NCI-H2196 treated with DMSO at 0.1 percent for 48 hours (cell line): ENCODE data around the gene MANEAL.
"Not testable (repeated sequence)": the region's sequence is repeated elsewhere in the genome, so short reads cannot be mapped to it uniquely, and the experiment has no call there.

Experiments
- DNase-seq: peaks from one replicate; lab custom pipeline; 2025; ENCODE audit not compliant: unreplicated experiment; lab: John Stamatoyannopoulos, UW

MANEAL gene

GRCh38 chr1:37793773-37794371 is at the start of gene MANEAL:
MANEAL (plus strand) TSS chr1:37793847; CDS start chr1:37794183, 336 bp downstream.
- DNase-seq, result peak; percentile 32

- DNase-seq, result no peak
Observed at GRCh38 chr1:37746806-37747205, 46.8 kb upstream of the MANEAL start.

GRCh38 chr1:37748565-37748964 is 45.1 kb upstream of the MANEAL start:
- no peak for DNase-seq

GRCh38 chr1:37752213-37752582 is 41.4 kb upstream of the MANEAL start:
- DNase-seq, result no peak

GRCh38 chr1:37752583-37753471 is 40.8 kb upstream of the MANEAL start:
- no peak for DNase-seq

GRCh38 chr1:37753473-37754321 is 40.0 kb upstream of the MANEAL start:
- no peak for DNase-seq

GRCh38 chr1:37755290-37755689 is 38.4 kb upstream of the MANEAL start:
- DNase-seq, result no peak

GRCh38 chr1:37755951-37756560 is 37.6 kb upstream of the MANEAL start:
- no peak for DNase-seq

GRCh38 chr1:37759451-37759850 is 34.2 kb upstream of the MANEAL start:
- no peak for DNase-seq

- DNase-seq, result no peak
Observed at GRCh38 chr1:37761416-37762095, 32.1 kb upstream of the MANEAL start.

- no peak for DNase-seq
Observed at GRCh38 chr1:37762516-37762915, 31.1 kb upstream of the MANEAL start.

- no peak for DNase-seq
Observed at GRCh38 chr1:37763791-37764413, 29.7 kb upstream of the MANEAL start.

GRCh38 chr1:37764414-37764825 is 29.2 kb upstream of the MANEAL start:
- DNase-seq, result no peak

GRCh38 chr1:37764888-37765441 is 28.7 kb upstream of the MANEAL start, which contains the start of gene EPHA10:
EPHA10 (minus strand) TSS chr1:37765120; CDS start chr1:37765066, 54 bp downstream.
- peak; percentile 39 for DNase-seq

- peak; percentile 7 for DNase-seq
Observed at GRCh38 chr1:37765916-37766664, 27.6 kb upstream of the MANEAL start.

- DNase-seq, result no peak
Observed at GRCh38 chr1:37767488-37767887, 26.2 kb upstream of the MANEAL start.

GRCh38 chr1:37771440-37771839 is 22.2 kb upstream of the MANEAL start:
- not testable (repeated sequence) for DNase-seq

- no peak for DNase-seq
Observed at GRCh38 chr1:37776946-37777516, 16.6 kb upstream of the MANEAL start.

GRCh38 chr1:37778654-37779053 is 15.0 kb upstream of the MANEAL start:
- DNase-seq, result no peak
